ENCODE data around the gene TAMALIN.

Gene TAMALIN

GRCh38 chr12:52043386-52044212, 36.9 kb downstream of the TAMALIN start:
- H3K4me1 ChIP-seq: peaks cover 7% of the 10 kb centered on the region; the same call in 1 of the 2 replicates
- no peak for TF ChIP-seq CTCF (IDR thresholded peaks at IDR 0.05; ENCODE audit: low read depth, low read length)
- DNase-seq: no peak
- H3K36me3 ChIP-seq: peaks cover 9% of the 10 kb centered on the region
- H3K9me3 ChIP-seq: no peaks in the 10 kb centered on the region
- no peaks in the 10 kb centered on the region for H3K27me3 ChIP-seq
- H3K4me3 ChIP-seq (ENCODE audit: low read depth, low read length): no peak overlapping the region

- peaks cover 7% of the 10 kb centered on the region; the same call in 1 of the 2 replicates for H3K4me1 ChIP-seq
- no peak for TF ChIP-seq CTCF (IDR thresholded peaks at IDR 0.05; ENCODE audit: low read depth, low read length)
- no peaks in the 10 kb centered on the region for H3K9me3 ChIP-seq
- DNase-seq: no peak
- H3K4me3 ChIP-seq (ENCODE audit: low read depth, low read length): no peak overlapping the region
- H3K27me3 ChIP-seq: no peaks in the 10 kb centered on the region
- H3K36me3 ChIP-seq: peaks cover 9% of the 10 kb centered on the region
Measured at GRCh38 chr12:52044292-52044983, 37.7 kb downstream of the TAMALIN start.

GRCh38 chr12:52045794-52046199, 39.1 kb downstream of the TAMALIN start:
- H3K9me3 ChIP-seq: no peaks in the 10 kb centered on the region
- H3K4me1 ChIP-seq: peaks cover 7% of the 10 kb centered on the region; the same call in 1 of the 2 replicates
- TF ChIP-seq CTCF (IDR thresholded peaks at IDR 0.05; ENCODE audit: low read depth, low read length): no peak
- no peak for DNase-seq
- H3K4me3 ChIP-seq (ENCODE audit: low read depth, low read length): no peak overlapping the region
- no peaks in the 10 kb centered on the region for H3K27me3 ChIP-seq
- peaks cover 9% of the 10 kb centered on the region for H3K36me3 ChIP-seq

- DNase-seq: no peak
- H3K4me3 ChIP-seq (ENCODE audit: low read depth, low read length): no peak overlapping the region
- peaks cover 6% of the 10 kb centered on the region; the same call in 1 of the 2 replicates for H3K4me1 ChIP-seq
- peaks cover 9% of the 10 kb centered on the region for H3K36me3 ChIP-seq
- H3K27me3 ChIP-seq: no peaks in the 10 kb centered on the region
- H3K9me3 ChIP-seq: no peaks in the 10 kb centered on the region
- TF ChIP-seq CTCF (IDR thresholded peaks at IDR 0.05; ENCODE audit: low read depth, low read length): no peak
Measured at GRCh38 chr12:52046859-52047258, 40.1 kb downstream of the TAMALIN start.

- no peak overlapping the region for H3K4me3 ChIP-seq (ENCODE audit: low read depth, low read length)
- TF ChIP-seq CTCF (IDR thresholded peaks at IDR 0.05; ENCODE audit: low read depth, low read length): no peak
- peaks cover 2% of the 10 kb centered on the region for H3K36me3 ChIP-seq
- DNase-seq: no peak
- no peaks in the 10 kb centered on the region for H3K9me3 ChIP-seq
- H3K27me3 ChIP-seq: no peaks in the 10 kb centered on the region
- peaks cover 6% of the 10 kb centered on the region; the same call in 1 of the 2 replicates for H3K4me1 ChIP-seq
Measured at GRCh38 chr12:52049286-52049685, 42.5 kb downstream of the TAMALIN start.

- Histone ChIP-seq H3K4me3 (ENCODE audit: low read depth, low read length) (no peak overlapping the region), H3K4me1 (peaks cover 6% of the 10 kb centered on the region; the same call in 1 of the 2 replicates), H3K9me3 (no peaks in the 10 kb centered on the region), H3K36me3 (peaks cover 3% of the 10 kb centered on the region), H3K27me3 (no peaks in the 10 kb centered on the region)
- TF ChIP-seq CTCF (IDR thresholded peaks at IDR 0.05; ENCODE audit: low read depth, low read length): no peak
- no peak for DNase-seq
Measured at GRCh38 chr12:52049688-52050087, 42.9 kb downstream of the TAMALIN start.

Data from BE2C (cell line).